GM19328 (cell line): ENCODE data around the gene TPSD1.
"Not testable (repeated sequence)": the region's sequence is repeated elsewhere in the genome, so short reads cannot be mapped to it uniquely, and the experiment has no call there.

Source experiments
- ATAC-seq: cut with Tn5 transposase; IDR thresholded peaks from one replicate; pipeline ENCODE4 v1.9.1; 2021; ENCODE audit warnings: mild to moderate bottlenecking, moderate library complexity; ENCODE audit not compliant: unreplicated experiment

TPSD1 gene

DNA sequence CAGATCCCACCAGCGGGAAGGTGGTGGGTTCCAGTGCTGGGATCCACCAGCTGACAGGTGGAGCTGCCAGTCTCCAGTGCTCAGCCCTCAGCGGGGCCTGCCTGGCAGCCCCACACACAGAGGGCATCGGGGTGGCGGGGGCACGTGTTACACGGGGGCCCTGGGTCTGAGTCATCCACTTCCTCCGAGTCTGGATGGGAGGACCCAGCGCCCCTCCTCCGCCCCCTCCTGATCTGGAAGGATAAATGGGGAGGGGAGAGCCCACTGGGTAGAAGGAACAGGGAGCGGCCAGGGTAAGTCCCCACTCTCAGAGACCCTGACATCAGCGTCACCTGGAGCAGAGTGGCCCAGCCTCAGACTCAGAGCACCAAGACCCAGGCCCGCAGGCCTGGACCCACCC lies 15.4 kb upstream of the TPSD1 start, which contains the start of gene TPSAB1:
TPSAB1 (plus strand) TSS at position 270 of the 400 bp plus-strand sequence. CDS start 234 bp downstream, outside the sequence.
- ATAC-seq, result not testable (repeated sequence)

DNA sequence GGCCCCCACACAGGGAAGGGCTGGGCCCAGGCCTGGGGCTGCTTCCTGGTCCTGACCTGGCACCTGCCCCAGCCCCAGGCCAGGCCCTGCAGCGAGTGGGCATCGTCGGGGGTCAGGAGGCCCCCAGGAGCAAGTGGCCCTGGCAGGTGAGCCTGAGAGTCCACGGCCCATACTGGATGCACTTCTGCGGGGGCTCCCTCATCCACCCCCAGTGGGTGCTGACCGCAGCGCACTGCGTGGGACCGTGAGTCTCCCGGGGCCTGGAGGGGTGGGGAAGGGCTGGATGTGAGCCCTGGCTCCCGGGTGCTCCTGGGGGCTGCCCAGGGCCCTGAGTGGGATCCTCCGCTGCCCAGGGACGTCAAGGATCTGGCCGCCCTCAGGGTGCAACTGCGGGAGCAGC lies 14.8 kb upstream of the TPSD1 start:
- not testable (repeated sequence) for ATAC-seq

DNA sequence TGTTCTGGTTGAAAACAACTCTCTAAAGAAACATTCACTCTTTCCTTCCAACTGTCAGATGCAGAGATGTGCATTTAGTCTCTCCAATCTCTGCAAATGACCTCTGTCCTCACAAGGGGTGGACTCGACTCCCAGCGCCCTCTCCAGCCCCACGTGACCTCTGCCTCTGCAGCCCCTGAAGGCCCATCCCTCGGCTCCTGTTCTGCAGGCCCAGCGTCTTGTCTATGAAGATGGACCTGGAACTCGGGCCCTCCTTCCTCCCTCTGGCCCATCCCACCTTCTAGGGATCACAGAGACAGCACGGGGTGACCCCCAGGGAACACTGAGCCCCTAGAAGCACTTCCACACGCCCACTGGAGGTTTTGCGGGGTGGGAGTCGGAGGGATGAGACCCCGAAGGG lies 12.5 kb upstream of the TPSD1 start:
- ATAC-seq, result not testable (repeated sequence)

DNA sequence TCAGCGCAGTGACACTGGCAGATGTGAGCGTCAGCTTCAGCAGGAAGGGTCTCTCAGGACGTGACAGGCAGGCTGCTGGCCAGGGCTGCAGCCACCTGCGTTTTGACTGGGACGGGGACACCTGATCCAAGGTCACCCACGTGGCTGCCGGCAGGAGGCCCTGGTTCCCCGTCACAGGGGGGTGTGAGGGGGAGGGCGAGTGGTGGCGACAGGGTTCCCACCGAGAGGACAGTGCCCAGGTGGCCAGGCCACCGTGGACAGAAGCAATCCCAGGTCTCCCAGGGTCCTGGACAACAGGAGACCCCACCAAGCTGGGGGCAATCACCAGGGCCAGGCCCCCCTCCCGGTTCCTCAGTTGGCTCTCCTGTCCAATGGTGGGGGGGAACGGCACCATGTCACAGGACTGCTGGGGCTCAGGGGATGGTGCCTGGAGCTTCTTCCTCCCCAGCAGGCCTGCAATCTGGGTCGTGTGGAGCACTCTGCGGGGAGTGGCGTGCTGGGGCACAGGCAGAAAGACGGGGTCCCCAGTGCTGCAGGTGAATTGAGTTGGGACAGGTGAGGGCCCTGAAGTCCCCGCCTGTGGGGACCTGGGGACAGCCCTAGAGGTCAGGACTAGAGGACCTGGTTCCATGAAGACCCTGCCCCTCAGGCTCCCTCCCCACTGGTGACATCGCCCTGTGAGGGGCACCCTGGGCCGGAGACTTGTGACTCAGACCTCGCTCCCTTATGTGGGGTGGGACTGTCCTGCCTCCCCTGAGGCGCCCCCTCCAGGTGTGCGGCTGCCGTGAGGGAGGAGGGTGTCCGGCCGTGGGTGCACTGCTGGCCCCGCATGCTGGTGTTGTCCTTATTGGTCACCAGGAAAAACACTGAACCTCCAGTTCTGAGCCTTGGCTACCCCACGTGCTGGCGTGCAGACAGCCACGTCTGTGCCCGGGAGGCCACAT lies 11.7 kb upstream of the TPSD1 start:
- not testable (repeated sequence) for ATAC-seq

DNA sequence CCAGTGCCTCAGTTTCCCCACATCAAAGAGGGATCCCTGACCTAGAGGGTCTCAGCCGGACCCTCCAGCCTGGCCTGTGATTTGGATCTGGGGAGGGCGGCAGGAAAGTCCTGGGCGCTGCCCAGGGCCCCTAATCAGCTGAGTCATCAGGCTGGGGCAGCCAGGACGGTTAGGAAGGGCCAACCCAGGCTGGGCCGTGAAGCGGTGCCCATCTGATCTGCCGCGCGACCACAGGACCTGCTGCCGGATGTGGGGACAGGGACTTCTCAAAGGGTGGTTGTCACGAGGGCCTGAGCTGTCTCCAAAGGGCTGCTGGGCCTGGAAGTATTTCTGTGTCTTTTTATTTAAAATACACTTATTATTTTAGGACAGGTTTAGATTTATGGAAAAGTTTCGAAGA lies 11.0 kb upstream of the TPSD1 start:
- ATAC-seq, result no peak

DNA sequence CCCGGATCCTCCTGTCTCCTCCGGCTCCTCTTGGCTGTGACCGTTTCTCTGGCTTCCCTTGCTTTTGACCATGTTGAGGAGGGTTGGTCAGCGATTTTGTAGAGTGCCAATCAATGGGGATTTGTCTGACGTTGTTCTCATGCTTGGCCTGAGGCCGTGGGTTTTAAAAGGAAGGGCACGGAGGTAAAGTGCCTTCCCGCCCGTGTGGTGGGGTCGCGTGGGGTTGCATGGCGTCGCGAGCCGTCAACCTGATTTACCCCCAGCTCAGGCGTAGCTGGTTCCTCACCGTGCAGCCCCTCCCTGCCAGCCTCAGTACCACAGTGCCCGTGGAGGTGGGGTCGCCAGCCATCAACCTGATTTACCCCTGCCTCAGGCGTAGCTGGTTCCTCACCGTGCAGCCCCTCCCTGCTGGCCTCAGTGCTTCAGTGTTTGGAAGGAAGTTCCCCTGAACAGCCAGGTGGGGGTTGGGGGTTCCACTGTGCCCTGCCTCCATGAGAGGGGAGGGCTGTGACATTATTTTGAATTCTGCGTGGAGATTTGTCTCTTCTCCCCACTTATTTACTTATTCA lies 10.3 kb upstream of the TPSD1 start:
- no peak for ATAC-seq

DNA sequence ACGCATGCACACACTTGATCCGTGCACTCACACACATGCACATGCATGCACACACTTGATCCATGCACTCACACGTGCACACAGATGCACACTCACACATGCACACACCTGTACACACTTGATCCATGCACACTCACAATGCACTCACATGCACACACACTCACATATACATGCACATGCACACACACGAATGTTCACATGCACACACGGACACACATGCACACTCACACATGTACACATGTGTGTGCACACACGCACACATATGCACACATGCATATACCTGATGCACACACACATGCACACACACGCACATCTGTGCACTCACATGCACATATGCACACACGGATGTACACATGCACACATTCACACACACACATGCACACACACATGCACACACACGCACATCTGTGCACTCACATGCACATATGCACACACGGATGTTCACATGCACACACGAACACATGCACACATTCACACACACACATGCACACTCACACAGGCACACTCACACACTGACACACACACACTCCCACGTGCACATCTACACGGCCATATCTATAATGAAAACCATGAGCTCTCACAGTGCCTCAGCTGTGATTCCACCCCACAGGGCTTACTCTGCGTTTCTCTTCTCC lies 7.8 kb upstream of the TPSD1 start:
- not testable (repeated sequence) for ATAC-seq

DNA sequence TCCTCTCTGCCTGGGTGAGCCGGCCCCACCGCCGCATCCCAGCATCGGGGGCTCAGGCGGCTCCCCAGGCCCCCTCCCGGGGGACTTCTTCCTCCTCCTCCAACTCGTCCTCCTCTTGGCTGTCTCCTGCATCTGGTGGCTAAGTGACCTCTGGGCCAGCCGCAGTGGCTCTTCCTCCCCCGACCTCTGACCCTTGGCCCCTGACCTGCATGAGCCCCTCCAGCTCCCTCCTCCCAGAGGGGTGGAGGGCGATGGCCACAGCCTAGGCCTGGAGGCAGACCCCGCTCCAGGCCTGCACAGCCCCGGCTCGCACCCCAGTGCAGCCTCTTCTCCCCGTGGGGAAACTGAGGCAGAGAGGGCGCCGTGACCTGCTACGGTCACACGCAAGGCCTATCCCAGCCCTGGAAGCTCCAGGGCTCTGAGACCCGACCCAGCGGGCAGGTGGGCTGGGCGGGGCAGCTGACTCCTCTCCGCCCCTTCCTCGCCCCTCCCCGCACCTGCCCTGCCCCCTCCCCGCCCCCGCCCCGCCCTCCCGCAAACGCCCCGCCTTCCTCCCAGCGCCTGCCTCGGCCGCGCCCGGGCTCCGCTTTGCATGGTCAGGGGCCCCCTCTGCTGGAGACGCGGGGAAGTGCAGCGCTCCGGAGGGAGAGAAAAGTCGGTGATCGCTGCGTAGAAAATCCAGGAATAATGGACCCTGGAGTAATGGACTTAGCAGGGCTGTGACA lies 6.7 kb upstream of the TPSD1 start:
- ATAC-seq, result not testable (repeated sequence)

DNA sequence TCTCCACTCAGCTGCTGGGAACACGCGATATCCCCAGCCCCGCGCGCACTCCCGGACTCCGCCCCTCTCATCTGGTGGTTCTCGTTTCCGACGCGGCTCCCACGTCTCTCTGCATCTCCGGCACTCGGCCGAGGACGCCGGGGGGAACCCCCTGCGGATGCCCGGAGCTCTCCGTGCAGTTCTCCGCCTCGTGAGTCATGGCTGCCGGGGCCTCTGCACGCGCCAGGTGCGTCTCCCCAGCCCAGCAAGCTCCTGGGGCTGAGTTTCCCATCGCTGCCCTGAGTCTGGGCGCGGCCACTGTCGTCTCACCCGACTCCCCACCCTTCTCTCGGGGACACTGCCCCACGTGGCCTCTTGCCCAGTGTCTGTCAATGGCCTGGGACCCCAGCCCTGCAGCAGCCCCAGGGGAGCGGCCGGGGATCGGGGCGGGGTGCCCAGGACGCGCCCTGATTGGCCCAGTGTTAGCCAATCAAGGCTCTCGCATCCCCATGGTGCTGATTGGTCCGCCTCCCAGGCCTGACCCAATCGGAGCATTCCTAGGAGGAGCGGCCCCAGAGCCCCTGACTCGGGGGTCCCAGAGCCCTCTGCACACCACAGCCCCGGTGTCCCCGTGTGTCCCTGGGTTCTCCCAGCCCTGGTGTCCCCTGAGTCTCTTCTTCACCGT lies 2.0 kb upstream of the TPSD1 start:
- not testable (repeated sequence) for ATAC-seq

DNA sequence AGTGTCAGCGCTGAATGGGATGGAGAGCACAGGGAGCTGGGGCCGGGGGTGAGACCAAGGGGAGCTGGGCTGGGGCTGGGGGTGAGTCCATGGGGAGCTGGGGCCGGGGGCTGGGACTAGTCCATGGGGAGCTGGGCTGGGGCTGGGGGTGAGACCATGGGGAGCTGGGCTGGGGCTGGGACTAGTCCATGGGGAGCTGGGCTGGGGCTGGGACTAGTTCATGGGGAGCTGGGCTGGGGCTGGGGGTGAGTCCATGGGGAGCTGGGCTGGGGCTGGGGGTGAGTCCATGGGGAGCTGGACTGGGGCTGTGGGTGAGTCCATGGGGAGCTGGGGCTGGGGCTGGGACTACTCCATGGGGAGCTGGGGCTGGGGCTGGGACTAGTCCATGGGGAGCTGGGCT lies 1.0 kb upstream of the TPSD1 start:
- ATAC-seq, result not testable (repeated sequence)

DNA sequence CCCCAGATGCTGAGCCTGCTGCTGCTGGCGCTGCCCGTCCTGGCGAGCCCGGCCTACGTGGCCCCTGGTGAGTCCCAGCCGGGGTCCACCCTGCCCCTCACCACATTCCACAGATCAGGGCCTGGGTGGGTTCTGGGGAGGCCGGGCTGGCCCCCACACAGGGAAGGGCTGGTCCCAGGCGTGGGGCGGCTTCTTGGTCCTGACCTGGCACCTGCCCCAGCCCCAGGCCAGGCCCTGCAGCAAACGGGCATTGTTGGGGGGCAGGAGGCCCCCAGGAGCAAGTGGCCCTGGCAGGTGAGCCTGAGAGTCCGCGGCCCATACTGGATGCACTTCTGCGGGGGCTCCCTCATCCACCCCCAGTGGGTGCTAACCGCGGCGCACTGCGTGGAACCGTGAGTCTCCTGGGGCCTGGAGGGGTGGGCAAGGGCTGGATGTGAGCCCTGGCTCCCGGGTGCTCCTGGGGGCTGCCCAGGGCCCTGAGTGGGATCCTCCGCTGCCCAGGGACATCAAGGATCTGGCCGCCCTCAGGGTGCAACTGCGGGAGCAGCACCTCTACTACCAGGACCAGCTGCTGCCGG lies 516 bp downstream of the TPSD1 start:
- not testable (repeated sequence) for ATAC-seq

DNA sequence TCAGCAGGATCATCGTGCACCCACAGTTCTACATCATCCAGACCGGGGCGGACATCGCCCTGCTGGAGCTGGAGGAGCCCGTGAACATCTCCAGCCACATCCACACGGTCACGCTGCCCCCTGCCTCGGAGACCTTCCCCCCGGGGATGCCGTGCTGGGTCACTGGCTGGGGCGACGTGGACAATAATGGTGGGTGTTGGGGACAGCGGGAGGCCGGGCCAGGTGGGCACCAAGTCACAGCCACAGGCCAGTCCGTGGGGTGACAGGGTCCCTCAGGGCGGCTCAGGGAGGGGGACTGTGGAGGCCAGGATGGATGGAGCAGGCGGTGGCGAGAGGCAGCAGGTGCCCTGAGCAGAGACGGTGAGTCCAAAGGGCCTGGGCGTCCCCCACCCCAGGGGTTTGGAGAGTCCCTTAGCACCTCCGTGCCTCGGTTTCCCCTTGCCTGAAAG lies 1.0 kb downstream of the TPSD1 start:
- ATAC-seq, result no peak

DNA sequence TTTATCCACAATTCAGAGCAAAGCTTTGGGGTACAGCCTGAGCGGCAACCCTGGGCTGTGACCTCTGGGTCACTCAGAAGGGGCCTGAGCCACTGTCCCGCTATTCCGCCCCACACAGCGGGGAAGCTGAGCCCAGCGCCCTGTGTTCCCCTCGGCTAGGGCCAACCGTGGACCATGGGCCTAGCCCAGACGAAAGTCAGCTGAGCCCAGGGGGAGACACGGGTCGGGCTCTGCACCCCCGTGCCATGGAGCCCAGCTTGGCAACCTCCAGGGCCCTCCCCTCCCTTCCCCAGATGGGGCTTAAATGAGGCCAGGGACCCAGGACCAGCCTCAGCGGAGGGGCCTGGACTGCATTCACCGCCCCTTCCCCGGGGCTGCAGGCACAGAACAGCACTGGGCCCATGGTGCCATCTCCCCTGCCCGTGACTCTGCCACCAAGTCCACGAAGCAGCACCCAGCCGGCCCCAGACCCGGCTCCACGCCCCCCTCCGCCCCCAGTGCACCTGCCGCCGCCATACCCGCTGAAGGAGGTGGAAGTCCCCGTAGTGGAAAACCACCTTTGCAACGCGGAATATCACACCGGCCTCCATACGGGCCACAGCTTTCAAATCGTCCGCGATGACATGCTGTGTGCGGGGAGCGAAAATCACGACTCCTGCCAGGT lies 1.8 kb downstream of the TPSD1 start:
- no peak for ATAC-seq

DNA sequence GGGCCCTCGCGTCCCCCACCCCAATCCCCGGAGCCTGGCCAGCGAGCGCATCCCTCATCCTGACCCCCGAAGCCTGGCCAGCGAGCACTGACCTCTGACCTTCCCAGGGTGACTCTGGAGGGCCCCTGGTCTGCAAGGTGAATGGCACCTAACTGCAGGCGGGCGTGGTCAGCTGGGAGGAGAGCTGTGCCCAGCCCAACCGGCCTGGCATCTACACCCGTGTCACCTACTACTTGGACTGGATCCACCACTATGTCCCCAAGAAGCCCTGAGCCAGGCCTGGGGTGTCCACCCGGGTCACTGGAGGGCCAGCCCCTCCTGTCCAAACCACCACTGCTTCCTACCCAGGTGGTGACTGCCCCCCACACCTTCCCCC lies 2.3 kb downstream of the TPSD1 start:
- ATAC-seq, result no peak

DNA sequence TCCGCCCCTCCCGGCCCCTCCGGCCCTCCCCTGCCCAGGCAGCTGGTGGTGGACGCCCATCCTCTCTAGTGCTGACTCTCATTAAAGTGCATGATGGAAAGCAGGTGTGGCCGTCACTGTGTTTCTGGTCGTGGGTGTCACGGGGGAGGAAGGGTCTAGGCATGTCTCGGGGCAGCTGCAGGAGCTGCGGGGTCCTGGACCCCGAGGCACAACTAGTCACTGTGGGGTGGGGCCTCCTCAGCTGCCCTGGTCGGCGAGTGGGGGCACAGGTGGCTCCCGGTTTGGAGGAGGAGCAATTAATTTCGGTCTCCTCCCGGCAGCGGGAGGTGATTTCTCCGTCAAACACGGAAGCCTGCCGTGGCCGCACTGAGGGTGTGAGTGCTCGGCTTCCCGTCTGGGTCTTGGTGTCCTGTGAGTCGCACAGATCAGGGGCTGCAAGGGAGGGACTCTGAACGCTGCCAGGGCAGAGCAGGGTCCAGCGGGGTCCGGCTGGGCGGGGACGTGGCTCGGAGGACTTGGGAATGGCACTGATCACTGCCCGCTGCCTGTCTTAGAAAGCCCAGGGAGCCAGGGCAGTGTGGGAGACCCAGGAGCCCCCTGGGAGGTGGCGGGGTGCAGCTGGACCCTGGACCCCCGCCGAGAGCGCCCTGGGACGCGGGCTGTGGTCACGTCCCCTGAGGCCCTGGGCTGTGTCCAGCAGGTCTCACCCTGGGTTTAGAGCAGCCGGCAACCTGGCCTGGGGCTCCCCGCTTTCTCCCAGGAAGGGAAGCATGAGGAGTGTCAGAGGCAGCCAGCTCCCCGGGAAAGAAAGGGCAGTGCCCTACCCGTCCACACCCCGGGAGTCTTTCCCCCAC lies 3.3 kb downstream of the TPSD1 start:
- ATAC-seq, result no peak

DNA sequence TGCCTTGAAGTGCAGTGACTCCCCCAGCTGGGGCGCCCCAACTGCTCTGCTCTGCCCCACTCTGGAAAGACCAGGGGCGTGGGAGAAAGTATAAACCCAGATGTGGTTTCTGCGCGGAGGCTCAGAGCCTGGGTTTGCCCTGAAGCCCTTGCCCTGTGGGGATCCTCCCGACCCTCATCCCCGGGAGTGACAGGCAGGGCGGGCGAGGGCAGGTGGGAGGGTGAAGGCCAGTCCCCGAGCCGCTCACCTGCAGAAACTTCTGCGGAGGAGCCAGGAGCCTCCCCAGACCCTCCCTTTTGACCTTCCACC lies 3.8 kb downstream of the TPSD1 start:
- no peak for ATAC-seq

DNA sequence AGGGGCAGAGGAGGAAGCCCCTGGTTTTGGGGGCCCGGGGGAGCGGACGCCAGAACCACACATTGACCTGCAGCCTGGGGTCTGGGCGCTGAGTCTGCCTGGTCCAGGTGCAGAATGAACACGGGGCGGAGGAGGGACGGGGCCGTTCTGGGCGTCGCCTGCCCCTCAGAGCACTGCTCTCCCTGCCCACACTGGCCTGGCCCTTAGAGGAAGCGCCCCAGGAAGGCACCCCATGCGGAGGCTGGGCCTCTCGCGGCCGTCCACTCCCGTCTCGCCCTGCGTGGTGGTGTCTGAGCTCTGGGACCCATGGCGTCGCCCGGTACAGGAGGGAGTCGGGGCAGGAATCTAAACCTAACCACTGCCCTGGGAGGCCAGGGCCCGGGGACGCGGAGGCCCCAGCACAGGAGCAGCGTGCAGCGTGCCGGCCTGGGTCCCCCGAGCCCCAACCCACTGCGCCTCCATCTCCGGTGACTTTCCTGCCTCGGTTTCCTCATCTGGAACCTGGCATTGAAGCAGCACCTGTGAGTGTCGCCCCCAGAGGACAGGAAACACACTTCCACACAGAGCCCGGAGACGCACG lies 4.3 kb downstream of the TPSD1 start:
- ATAC-seq, result no peak

DNA sequence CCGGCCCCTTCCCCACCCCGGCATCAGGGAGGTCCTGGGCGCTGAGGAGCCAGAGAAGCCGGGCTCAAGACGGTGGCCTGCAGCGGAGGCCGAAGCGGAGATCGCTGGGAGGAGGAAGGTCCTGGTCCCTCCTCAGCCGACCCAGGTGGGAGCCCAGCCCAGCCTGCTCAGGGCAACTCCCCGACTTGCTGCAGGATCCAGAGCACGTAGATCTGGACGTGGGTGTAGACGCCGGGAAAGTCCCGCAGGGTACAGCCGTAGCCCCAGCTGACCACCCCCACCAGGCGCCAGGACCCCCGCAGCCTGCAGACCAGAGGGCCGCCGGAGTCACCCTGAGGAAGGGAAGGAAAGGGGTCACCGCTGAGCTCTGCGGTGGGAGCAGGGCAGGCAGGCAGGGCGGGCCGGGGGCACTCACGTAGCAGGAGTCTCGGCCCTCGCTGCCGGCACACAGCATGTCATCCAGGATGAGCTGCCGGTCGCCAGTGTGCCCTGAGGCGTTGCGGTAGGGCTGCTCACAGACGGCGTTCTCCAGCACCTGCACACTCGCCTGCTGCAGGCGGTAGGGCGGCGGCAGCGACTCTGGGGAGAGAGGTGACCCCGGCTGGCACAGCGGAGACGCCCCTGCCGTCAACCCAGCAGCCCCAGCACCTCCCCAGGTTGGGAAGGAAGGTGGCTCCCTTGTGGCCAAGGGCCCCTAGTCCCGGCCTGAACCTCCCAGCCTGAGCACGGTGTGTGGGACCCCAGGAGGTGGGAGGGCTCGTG lies 5.4 kb downstream of the TPSD1 start:
- ATAC-seq, result no peak
